Rectal smooth muscle tissue (tissue), 1 donor: ENCODE results near the gene HLF.

ENCODE experiments used
- H3K27ac ChIP-seq: one replicate; pipeline ENCODE4 v1.7.0; 2013; ENCODE audit warnings: low read depth, low read length, inconsistent platforms
- H3K27me3 ChIP-seq: one replicate; pipeline ENCODE4 v1.7.0; 2013; ENCODE audit warnings: low read length; ENCODE audit not compliant: control insufficient read depth, insufficient read depth
- H3K36me3 ChIP-seq: one replicate; pipeline ENCODE4 v1.7.0; 2013; ENCODE audit warnings: low read length; ENCODE audit not compliant: control insufficient read depth, insufficient read depth
- H3K4me1 ChIP-seq: one replicate; pipeline ENCODE4 v1.7.0; 2013; ENCODE audit warnings: low read length; ENCODE audit not compliant: control insufficient read depth, insufficient read depth
- H3K4me3 ChIP-seq: one replicate; pipeline ENCODE4 v1.7.0; 2013; ENCODE audit warnings: low read length
- H3K9ac ChIP-seq: one replicate; pipeline ENCODE4 v1.7.0; 2013; ENCODE audit warnings: low read length

HLF gene

DNA sequence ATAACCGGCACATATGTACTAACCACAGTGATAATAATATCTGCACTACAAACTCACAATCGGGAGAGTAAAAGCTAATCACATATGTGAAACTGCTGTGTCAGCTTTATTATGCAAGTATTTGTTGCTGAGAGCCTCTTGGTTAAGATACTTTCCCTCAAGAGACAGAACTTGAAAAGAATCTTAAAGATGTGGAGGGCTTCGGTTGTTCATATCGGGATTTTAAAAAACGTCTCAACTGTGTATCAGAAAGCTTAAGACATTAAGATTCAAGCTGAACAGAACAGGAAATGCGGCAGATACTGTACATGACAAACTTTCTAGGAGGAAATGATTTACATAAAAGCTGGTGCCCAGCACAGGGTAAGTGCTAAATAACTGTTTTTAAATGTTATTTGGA, 27.5 kb upstream of the HLF start:
- Histone ChIP-seq H3K27ac (peak overlapping the region; percentile 22), H3K4me3 (no peak overlapping the region), H3K9ac (no peak overlapping the region), H3K36me3 (no peaks in the 10 kb centered on the region), H3K27me3 (no peaks in the 10 kb centered on the region), H3K4me1 (no peaks in the 10 kb centered on the region)

DNA sequence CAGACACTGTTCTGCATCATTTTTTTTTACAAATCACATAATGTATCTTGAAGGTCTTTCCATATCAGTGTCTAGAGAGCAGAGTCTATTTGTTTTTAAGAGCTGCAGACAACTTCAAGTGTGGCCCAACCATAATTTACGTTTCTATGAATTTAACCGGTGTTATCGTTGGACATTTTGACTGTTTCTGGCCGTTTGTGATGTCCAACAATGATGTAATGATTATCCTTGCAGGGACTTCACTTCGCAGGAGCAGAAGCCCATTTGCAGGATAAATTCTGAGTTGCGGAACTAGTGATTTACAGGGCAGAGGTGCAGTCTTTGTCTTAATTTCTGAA, 26.9 kb upstream of the HLF start:
- no peaks in the 10 kb centered on the region for H3K27me3 ChIP-seq
- peak overlapping the region; percentile 67 for H3K4me3 ChIP-seq
- H3K9ac ChIP-seq: no peak overlapping the region
- peak overlapping the region; percentile 81 for H3K27ac ChIP-seq
- no peaks in the 10 kb centered on the region for H3K36me3 ChIP-seq
- no peaks in the 10 kb centered on the region for H3K4me1 ChIP-seq

- Histone ChIP-seq H3K4me1 (no peaks in the 10 kb centered on the region), H3K27ac (peak overlapping the region; percentile 81), H3K36me3 (no peaks in the 10 kb centered on the region), H3K4me3 (peak overlapping the region; percentile 67), H3K27me3 (no peaks in the 10 kb centered on the region), H3K9ac (no peak overlapping the region)
Observed at GRCh38 chr17:55238179-55238930, 26.4 kb upstream of the HLF start.

DNA sequence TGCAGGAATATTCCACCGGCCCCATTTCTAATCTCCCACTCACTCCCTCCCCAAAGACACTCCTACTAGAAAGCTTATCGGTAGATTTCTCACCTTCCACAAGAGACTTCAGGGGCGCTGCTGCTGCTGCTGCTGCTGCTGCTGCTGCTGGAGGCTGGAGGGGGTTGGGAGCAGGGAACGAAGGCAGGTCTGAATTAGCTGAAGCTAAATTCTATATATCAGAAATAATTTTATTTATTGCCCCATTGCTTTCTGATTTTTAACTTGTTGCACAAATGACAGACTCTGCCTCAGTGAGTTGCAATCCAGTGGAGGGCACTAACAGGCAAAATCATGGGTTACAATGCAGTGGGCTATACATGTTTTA, 25.8 kb upstream of the HLF start:
- no peaks in the 10 kb centered on the region for H3K27me3 ChIP-seq
- no peak overlapping the region for H3K9ac ChIP-seq
- no peaks in the 10 kb centered on the region for H3K4me1 ChIP-seq
- H3K27ac ChIP-seq: no peak overlapping the region
- H3K36me3 ChIP-seq: no peaks in the 10 kb centered on the region
- peak overlapping the region; percentile 67 for H3K4me3 ChIP-seq

DNA sequence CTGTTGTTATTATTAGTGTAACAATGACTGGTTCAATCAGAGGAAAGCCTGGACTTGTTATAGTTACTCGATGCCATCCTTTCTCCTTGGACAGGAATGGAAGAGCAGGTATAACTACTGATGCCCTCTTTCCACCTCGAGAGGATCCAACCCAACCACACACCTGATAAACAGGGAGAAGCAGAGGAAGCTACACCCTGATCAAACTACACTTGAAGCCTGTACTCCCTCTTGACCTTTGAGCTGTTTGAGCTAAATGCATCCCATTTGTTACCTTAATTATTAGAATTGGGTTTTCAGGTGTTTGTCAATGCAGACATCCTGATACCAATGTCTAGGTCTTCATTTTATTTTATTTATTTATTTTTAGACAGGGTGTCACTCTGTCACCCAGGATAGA, 23.7 kb upstream of the HLF start:
- H3K4me3 ChIP-seq: no peak overlapping the region

GRCh38 chr17:55242476-55242875, 22.3 kb upstream of the HLF start:
- Histone ChIP-seq H3K27me3 (no peaks in the 10 kb centered on the region), H3K4me3 (no peak overlapping the region), H3K36me3 (no peaks in the 10 kb centered on the region), H3K9ac (no peak overlapping the region), H3K27ac (no peak overlapping the region), H3K4me1 (no peaks in the 10 kb centered on the region)

More for the DNA sequence above, 23.7 kb upstream of the HLF start:
- H3K9ac ChIP-seq: no peak overlapping the region
- H3K27me3 ChIP-seq: no peaks in the 10 kb centered on the region
- no peak overlapping the region for H3K27ac ChIP-seq
- H3K4me1 ChIP-seq: no peaks in the 10 kb centered on the region
- H3K36me3 ChIP-seq: no peaks in the 10 kb centered on the region

- Histone ChIP-seq H3K27ac (no peak overlapping the region), H3K4me1 (no peaks in the 10 kb centered on the region), H3K4me3 (no peak overlapping the region), H3K36me3 (no peaks in the 10 kb centered on the region), H3K9ac (no peak overlapping the region), H3K27me3 (no peaks in the 10 kb centered on the region)
Observed at GRCh38 chr17:55245986-55246385, 18.8 kb upstream of the HLF start.

DNA sequence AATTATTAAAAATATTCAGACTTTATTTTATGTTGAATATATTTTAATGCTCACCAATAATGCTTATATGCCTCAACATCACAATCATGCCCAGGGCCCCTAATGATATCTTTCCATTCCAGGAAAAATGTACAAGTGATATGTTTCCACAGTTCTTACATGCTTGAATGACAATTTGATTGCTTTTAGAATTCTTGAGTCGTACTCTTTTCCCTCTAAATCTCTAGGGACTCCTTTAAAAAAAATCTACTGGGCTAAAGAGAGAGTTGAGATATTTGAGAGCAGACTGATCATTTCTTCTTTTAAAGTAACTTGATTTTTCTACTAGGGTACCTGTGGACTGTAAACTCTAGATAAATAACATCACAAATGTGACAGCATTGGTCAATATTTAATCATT, 18.2 kb upstream of the HLF start:
- H3K4me3 ChIP-seq: no peak overlapping the region
- no peak overlapping the region for H3K9ac ChIP-seq
- H3K27me3 ChIP-seq: no peaks in the 10 kb centered on the region
- H3K4me1 ChIP-seq: no peaks in the 10 kb centered on the region
- no peak overlapping the region for H3K27ac ChIP-seq
- H3K36me3 ChIP-seq: no peaks in the 10 kb centered on the region

- no peak overlapping the region for H3K9ac ChIP-seq
- no peaks in the 10 kb centered on the region for H3K36me3 ChIP-seq
- no peak overlapping the region for H3K27ac ChIP-seq
- no peaks in the 10 kb centered on the region for H3K27me3 ChIP-seq
- H3K4me3 ChIP-seq: no peak overlapping the region
- no peaks in the 10 kb centered on the region for H3K4me1 ChIP-seq
Observed at GRCh38 chr17:55248077-55248476, 16.7 kb upstream of the HLF start.

GRCh38 chr17:55249861-55250260, 14.9 kb upstream of the HLF start:
- Histone ChIP-seq H3K9ac (no peak overlapping the region), H3K4me1 (no peaks in the 10 kb centered on the region), H3K27me3 (no peaks in the 10 kb centered on the region), H3K27ac (no peak overlapping the region), H3K36me3 (no peaks in the 10 kb centered on the region), H3K4me3 (no peak overlapping the region)

GRCh38 chr17:55254375-55254774, 10.4 kb upstream of the HLF start:
- Histone ChIP-seq H3K36me3 (no peaks in the 10 kb centered on the region), H3K27me3 (no peaks in the 10 kb centered on the region), H3K4me1 (no peaks in the 10 kb centered on the region), H3K27ac (no peak overlapping the region), H3K4me3 (no peak overlapping the region), H3K9ac (no peak overlapping the region)

DNA sequence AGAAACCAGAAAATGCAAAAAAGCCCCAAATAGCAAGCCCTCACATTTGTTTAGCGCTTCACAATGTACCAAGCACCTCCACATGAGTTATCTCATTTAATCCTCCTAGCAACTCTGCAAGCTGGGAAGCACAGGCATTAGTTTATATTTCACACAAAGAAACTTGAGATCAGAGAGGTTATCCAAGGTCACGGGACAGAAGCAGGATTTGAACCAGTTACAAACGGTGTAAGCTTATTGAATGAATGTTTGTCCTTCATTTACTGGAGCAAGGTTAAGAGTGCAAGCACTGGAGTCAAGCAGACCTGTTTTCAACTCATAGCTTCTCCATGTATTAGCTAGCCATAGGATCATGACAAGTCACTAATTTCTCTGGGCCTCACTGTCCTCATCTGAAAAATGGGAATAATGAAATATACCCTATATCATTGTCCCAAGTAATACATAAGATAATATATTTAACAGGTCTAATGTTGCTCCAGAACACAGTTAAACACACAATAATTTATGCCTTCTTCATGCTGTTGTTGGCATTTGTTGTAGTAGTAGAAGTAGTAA, 6.1 kb upstream of the HLF start:
- Histone ChIP-seq H3K4me3 (no peak overlapping the region), H3K4me1 (no peaks in the 10 kb centered on the region), H3K36me3 (no peaks in the 10 kb centered on the region), H3K27me3 (no peaks in the 10 kb centered on the region), H3K27ac (no peak overlapping the region), H3K9ac (no peak overlapping the region)

GRCh38 chr17:55259684-55260111, 5.1 kb upstream of the HLF start:
- H3K27me3 ChIP-seq: peaks cover 6% of the 10 kb centered on the region
- peaks cover 3% of the 10 kb centered on the region for H3K4me1 ChIP-seq
- H3K4me3 ChIP-seq: no peak overlapping the region
- no peak overlapping the region for H3K9ac ChIP-seq
- H3K27ac ChIP-seq: no peak overlapping the region
- no peaks in the 10 kb centered on the region for H3K36me3 ChIP-seq
